Astrocyte (in vitro differentiated cells and primary cell): ENCODE data around the gene LRSAM1. TPM values are rescaled to one million over a fixed set of nuclear protein-coding genes. Genes with fewer than 3 reads are reported as not detected.
A peak's percentile ranks its signal among the peaks of the same experiment; 100 is the strongest.

Experiments used
- DNase-seq: peaks from one replicate; pipeline ENCODE4 v3.0.0-alpha.2; 2010; ENCODE audit warnings: low read depth
- FAIRE-seq: peaks from 2 replicates; lab custom pipeline; 2011; peaks lifted over from hg19 to GRCh38; lab: Jason Lieb, UNC
- H2AFZ ChIP-seq: 2 replicates; pipeline ENCODE4 v1.6.0; 2012; ENCODE audit warnings: low read depth, low read length, inconsistent platforms
- H3K27ac ChIP-seq: 2 replicates; pipeline ENCODE4 v1.5.1; 2011; ENCODE audit warnings: low read depth, low read length, inconsistent platforms
- H3K27me3 ChIP-seq: 2 replicates; pipeline ENCODE4 v1.6.0; 2011; ENCODE audit warnings: low read length, inconsistent platforms; ENCODE audit not compliant: insufficient read depth
- H3K36me3 ChIP-seq: 2 replicates; pipeline ENCODE4 v1.5.1; 2011; ENCODE audit warnings: low read length, inconsistent platforms; ENCODE audit not compliant: insufficient read depth
- H3K4me1 ChIP-seq: 2 replicates; pipeline ENCODE4 v1.5.1; 2011; ENCODE audit warnings: low read length, inconsistent platforms; ENCODE audit not compliant: insufficient read depth
- H3K4me2 ChIP-seq: 2 replicates; pipeline ENCODE4 v1.6.0; 2012; ENCODE audit warnings: low read length, inconsistent platforms
- H3K4me3 ChIP-seq: 2 replicates; pipeline ENCODE4 v1.5.1; 2011; ENCODE audit warnings: low read depth, mild to moderate bottlenecking, low read length, inconsistent platforms; ENCODE audit not compliant: insufficient read depth
- H3K79me2 ChIP-seq: 2 replicates; pipeline ENCODE4 v1.6.0; 2012; ENCODE audit warnings: mild to moderate bottlenecking, low read length, inconsistent platforms; ENCODE audit not compliant: insufficient read depth
- H3K9ac ChIP-seq: 2 replicates; pipeline ENCODE4 v1.6.0; 2012; ENCODE audit warnings: mild to moderate bottlenecking, low read length, inconsistent platforms
- H3K9me3 ChIP-seq: 2 replicates; pipeline ENCODE4 v1.5.1; 2012; ENCODE audit warnings: low read depth, mild to moderate bottlenecking, low read length, inconsistent platforms; ENCODE audit not compliant: insufficient read depth
- H4K20me1 ChIP-seq: 2 replicates; pipeline ENCODE4 v1.6.0; 2012; ENCODE audit warnings: low read length, inconsistent platforms; ENCODE audit not compliant: insufficient read depth
- H3K27ac Mint-ChIP-seq: one replicate; pipeline ENCODE4 v1.8.0; 2021; ENCODE audit warnings: mild to moderate bottlenecking, mixed read lengths; ENCODE audit not compliant: unreplicated experiment
- H3K27me3 Mint-ChIP-seq: one replicate; pipeline ENCODE4 v1.8.0; 2021; ENCODE audit warnings: low read depth, mixed read lengths; ENCODE audit not compliant: unreplicated experiment
- H3K36me3 Mint-ChIP-seq: one replicate; pipeline ENCODE4 v1.8.0; 2021; ENCODE audit warnings: low read depth, mixed read lengths; ENCODE audit not compliant: unreplicated experiment
- H3K4me1 Mint-ChIP-seq: one replicate; pipeline ENCODE4 v1.8.0; 2021; ENCODE audit warnings: low read depth, mixed read lengths; ENCODE audit not compliant: unreplicated experiment
- H3K4me3 Mint-ChIP-seq: one replicate; pipeline ENCODE4 v1.8.0; 2021; ENCODE audit warnings: mild to moderate bottlenecking, moderate library complexity, mixed read lengths; ENCODE audit not compliant: unreplicated experiment
- H3K9me3 Mint-ChIP-seq: one replicate; pipeline ENCODE4 v1.8.0; 2021; ENCODE audit warnings: mild to moderate bottlenecking, mixed read lengths; ENCODE audit not compliant: unreplicated experiment
- EZH2 ChIP-seq: IDR thresholded peaks from 2 replicates; pipeline ENCODE4 v1.6.1; 2012; ENCODE audit warnings: mild to moderate bottlenecking, low read length, inconsistent platforms; ENCODE audit not compliant: insufficient read depth
- total RNA-seq: library from RNA; stranded (reverse); gene quantifications from 2 replicates; pipeline ENCODE4 v1.2.1, GENCODE V29; 2021
- TF ChIP-seq, protein P1 (sequence below): IDR thresholded peaks from 2 replicates; pipeline ENCODE4 v1.5.1; 2011; ENCODE audit warnings: low read depth, mild to moderate bottlenecking, inconsistent platforms, low read length, moderate library complexity; ENCODE audit not compliant: insufficient read depth

LRSAM1 gene
- total RNA-seq, 1 donor from 2014 or later, result 18.7 TPM

DNA sequence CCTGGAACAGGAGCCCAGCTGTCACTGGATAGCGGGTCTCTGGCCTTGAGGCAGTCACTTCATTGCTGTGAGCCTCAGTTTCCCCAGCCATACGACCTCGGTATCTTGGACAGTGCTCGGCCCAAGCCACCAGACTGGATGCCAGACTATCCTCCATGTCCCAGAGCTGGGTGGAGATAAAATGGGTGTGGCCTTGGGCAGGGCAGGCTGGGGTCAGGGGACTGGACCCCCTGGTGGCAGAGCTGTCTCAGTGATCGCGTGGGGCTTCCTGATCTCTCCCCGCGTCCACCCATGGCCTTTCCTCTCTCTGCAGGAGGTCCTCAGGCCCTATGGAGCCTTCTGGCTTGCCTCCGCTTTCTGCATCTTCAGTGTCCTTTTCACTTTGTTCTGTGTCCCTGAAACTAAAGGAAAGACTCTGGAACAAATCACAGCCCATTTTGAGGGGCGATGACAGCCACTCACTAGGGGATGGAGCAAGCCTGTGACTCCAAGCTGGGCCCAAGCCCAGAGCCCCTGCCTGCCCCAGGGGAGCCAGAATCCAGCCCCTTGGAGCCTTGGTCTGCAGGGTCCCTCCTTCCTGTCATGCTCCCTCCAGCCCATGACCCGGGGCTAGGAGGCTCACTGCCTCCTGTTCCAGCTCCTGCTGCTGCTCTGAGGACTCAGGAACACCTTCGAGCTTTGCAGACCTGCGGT lies 44.4 kb upstream of the LRSAM1 start:
- H3K79me2 ChIP-seq, result no peaks in the 10 kb centered on the region
- no peak overlapping the region for H2AFZ ChIP-seq
- no peaks in the 10 kb centered on the region for H4K20me1 ChIP-seq
- no peaks in the 10 kb centered on the region for H3K4me1 ChIP-seq
- H3K27ac ChIP-seq, result no peak overlapping the region
- H3K9ac ChIP-seq, result no peak overlapping the region
- Mint-ChIP-seq H3K9me3 (no peaks in the 10 kb centered on the region), H3K27me3 (no peaks in the 10 kb centered on the region), H3K4me3 (no peak overlapping the region), H3K36me3 (peaks cover 4% of the 10 kb centered on the region), H3K27ac (no peak overlapping the region), H3K4me1 (no peaks in the 10 kb centered on the region)
- DNase-seq, result no peak
- H3K36me3 ChIP-seq, result no peaks in the 10 kb centered on the region
- TF ChIP-seq, protein P1, sequence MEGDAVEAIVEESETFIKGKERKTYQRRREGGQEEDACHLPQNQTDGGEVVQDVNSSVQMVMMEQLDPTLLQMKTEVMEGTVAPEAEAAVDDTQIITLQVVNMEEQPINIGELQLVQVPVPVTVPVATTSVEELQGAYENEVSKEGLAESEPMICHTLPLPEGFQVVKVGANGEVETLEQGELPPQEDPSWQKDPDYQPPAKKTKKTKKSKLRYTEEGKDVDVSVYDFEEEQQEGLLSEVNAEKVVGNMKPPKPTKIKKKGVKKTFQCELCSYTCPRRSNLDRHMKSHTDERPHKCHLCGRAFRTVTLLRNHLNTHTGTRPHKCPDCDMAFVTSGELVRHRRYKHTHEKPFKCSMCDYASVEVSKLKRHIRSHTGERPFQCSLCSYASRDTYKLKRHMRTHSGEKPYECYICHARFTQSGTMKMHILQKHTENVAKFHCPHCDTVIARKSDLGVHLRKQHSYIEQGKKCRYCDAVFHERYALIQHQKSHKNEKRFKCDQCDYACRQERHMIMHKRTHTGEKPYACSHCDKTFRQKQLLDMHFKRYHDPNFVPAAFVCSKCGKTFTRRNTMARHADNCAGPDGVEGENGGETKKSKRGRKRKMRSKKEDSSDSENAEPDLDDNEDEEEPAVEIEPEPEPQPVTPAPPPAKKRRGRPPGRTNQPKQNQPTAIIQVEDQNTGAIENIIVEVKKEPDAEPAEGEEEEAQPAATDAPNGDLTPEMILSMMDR, result no peak
- no peak for TF ChIP-seq EZH2
- H3K4me3 ChIP-seq, result no peak overlapping the region
- no peak overlapping the region for H3K4me2 ChIP-seq
- no peaks in the 10 kb centered on the region for H3K27me3 ChIP-seq
- no peak for FAIRE-seq
- no peaks in the 10 kb centered on the region for H3K9me3 ChIP-seq

DNA sequence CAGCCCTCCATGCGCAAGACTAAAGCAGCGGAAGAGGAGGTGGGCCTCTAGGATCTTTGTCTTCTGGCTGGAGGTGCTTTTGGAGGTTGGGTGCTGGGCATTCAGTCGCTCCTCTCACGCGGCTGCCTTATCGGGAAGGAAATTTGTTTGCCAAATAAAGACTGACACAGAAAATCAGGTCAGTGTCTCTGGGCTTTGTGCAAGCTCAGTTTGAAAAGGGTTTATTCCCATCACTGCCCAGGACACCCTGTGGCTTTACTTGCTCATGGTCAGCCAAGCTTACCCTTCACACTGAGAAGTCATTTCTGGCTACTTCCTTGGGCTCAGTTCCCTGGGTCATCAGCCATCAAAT lies 43.8 kb upstream of the LRSAM1 start:
- Histone ChIP-seq H3K27ac (no peak overlapping the region), H3K4me2 (no peak overlapping the region), H3K9ac (no peak overlapping the region), H3K4me1 (no peaks in the 10 kb centered on the region), H3K9me3 (no peaks in the 10 kb centered on the region), H2AFZ (no peak overlapping the region), H3K27me3 (no peaks in the 10 kb centered on the region), H3K79me2 (no peaks in the 10 kb centered on the region), H3K36me3 (no peaks in the 10 kb centered on the region), H3K4me3 (no peak overlapping the region), H4K20me1 (no peaks in the 10 kb centered on the region)
- Mint-ChIP-seq H3K4me3 (peak overlapping the region; percentile 11), H3K4me1 (no peaks in the 10 kb centered on the region), H3K36me3 (peaks cover 4% of the 10 kb centered on the region), H3K9me3 (no peaks in the 10 kb centered on the region), H3K27ac (no peak overlapping the region), H3K27me3 (no peaks in the 10 kb centered on the region)
- TF ChIP-seq EZH2, result no peak
- TF ChIP-seq, protein P1, result no peak
- DNase-seq, result no peak
- no peak for FAIRE-seq

DNA sequence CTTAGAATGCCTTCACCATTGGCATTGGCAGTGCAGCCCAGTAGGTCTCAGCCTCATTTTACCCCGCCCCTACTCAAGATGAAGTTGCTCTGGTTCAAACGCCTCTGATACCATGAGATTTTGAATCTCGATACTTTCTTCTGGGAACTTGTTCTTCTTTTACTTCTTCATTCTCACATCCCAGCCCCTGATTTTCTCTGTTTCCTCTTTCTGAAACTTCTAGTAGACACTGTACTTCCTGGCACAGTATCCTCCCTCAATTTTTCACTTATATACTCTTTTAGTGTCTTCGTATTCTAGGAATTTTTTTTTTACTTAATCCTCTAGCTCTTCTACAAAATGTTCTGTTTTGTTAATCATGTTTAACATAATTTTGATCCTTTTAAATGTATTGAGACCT lies 40.2 kb upstream of the LRSAM1 start:
- H3K4me3 ChIP-seq, result no peak overlapping the region
- H3K27me3 ChIP-seq, result no peaks in the 10 kb centered on the region
- no peak overlapping the region for H2AFZ ChIP-seq
- no peak overlapping the region for H3K4me3 Mint-ChIP-seq
- peaks cover 1% of the 10 kb centered on the region for H3K36me3 Mint-ChIP-seq
- no peak overlapping the region for H3K9ac ChIP-seq
- H3K27me3 Mint-ChIP-seq, result no peaks in the 10 kb centered on the region
- no peaks in the 10 kb centered on the region for H3K4me1 ChIP-seq
- no peak overlapping the region for H3K27ac Mint-ChIP-seq
- peaks cover 1% of the 10 kb centered on the region for H3K4me1 Mint-ChIP-seq
- FAIRE-seq (no peak), DNase-seq (no peak)
- H4K20me1 ChIP-seq, result no peaks in the 10 kb centered on the region
- no peak for TF ChIP-seq EZH2
- TF ChIP-seq, protein P1, result no peak
- H3K27ac ChIP-seq, result no peak overlapping the region
- no peaks in the 10 kb centered on the region for H3K79me2 ChIP-seq
- H3K4me2 ChIP-seq, result no peak overlapping the region
- no peaks in the 10 kb centered on the region for H3K36me3 ChIP-seq
- no peaks in the 10 kb centered on the region for H3K9me3 Mint-ChIP-seq
- H3K9me3 ChIP-seq, result no peaks in the 10 kb centered on the region
